Islet precursor cell (in vitro differentiated cells): Measurements from ENCODE around the gene ZNRF2.
"Not testable (repeated sequence)": the region's sequence is repeated elsewhere in the genome, so short reads cannot be mapped to it uniquely, and the experiment has no call there.

Experiments
- DNase-seq: peaks from one replicate; pipeline ENCODE4 v3.0.0-alpha.2; 2018

ZNRF2 gene

GRCh38 chr7:30363778-30364563 lies 79.6 kb downstream of the ZNRF2 start:
- no peak for DNase-seq

GRCh38 chr7:30364773-30365172 lies 80.4 kb downstream of the ZNRF2 start:
- DNase-seq, result no peak

GRCh38 chr7:30365621-30366020 lies 81.2 kb downstream of the ZNRF2 start:
- DNase-seq, result no peak

- DNase-seq, result no peak
Measured at GRCh38 chr7:30366606-30367005, 82.2 kb downstream of the ZNRF2 start.

- no peak for DNase-seq
Measured at GRCh38 chr7:30367561-30367960, 83.2 kb downstream of the ZNRF2 start.

GRCh38 chr7:30369879-30370278 lies 85.5 kb downstream of the ZNRF2 start:
- DNase-seq, result no peak

- DNase-seq, result no peak
Measured at GRCh38 chr7:30371321-30371720, 86.9 kb downstream of the ZNRF2 start.

GRCh38 chr7:30378275-30378674 lies 93.9 kb downstream of the ZNRF2 start:
- no peak for DNase-seq

- no peak for DNase-seq
Measured at GRCh38 chr7:30379131-30379530, 94.7 kb downstream of the ZNRF2 start.

- DNase-seq, result no peak
Measured at GRCh38 chr7:30379741-30380140, 95.3 kb downstream of the ZNRF2 start.

GRCh38 chr7:30380294-30380693 lies 95.9 kb downstream of the ZNRF2 start:
- no peak for DNase-seq

GRCh38 chr7:30380824-30381223 lies 96.4 kb downstream of the ZNRF2 start:
- not testable (repeated sequence) for DNase-seq

- DNase-seq, result no peak
Measured at GRCh38 chr7:30382607-30383006, 98.2 kb downstream of the ZNRF2 start.

- DNase-seq, result no peak
Measured at GRCh38 chr7:30389791-30390190, 105.4 kb downstream of the ZNRF2 start.

- DNase-seq, result no peak
Measured at GRCh38 chr7:30390736-30391636, 106.6 kb downstream of the ZNRF2 start.

- DNase-seq, result no peak
Measured at GRCh38 chr7:30391806-30392205, 107.4 kb downstream of the ZNRF2 start.

- DNase-seq, result no peak
Measured at GRCh38 chr7:30395676-30396075, 111.3 kb downstream of the ZNRF2 start.

GRCh38 chr7:30396389-30396788 lies 112.0 kb downstream of the ZNRF2 start:
- no peak for DNase-seq

GRCh38 chr7:30403477-30403876 lies 119.1 kb downstream of the ZNRF2 start:
- no peak for DNase-seq

GRCh38 chr7:30405179-30405578 lies 120.8 kb downstream of the ZNRF2 start:
- DNase-seq, result no peak

GRCh38 chr7:30406664-30407425 lies 122.4 kb downstream of the ZNRF2 start:
- DNase-seq, result no peak

- no peak for DNase-seq
Measured at GRCh38 chr7:30411173-30411572, 126.8 kb downstream of the ZNRF2 start.

GRCh38 chr7:30411897-30412296 lies 127.5 kb downstream of the ZNRF2 start:
- no peak for DNase-seq
